Measurements from ENCODE around the gene RSKR.
"Not testable (repeated sequence)": the region's sequence is repeated elsewhere in the genome, so short reads cannot be mapped to it uniquely, and the experiment has no call there.

RSKR gene

GRCh38 chr17:28634206-28634865, 20.4 kb upstream of the RSKR start:
- in situ Hi-C loops (cut with HindIII; ENCODE audit: low pct_ligation_motif_present, low pct_unique_long_range_greater_than_20kb, low sequenced_read_pairs): no loop called here
- no peak for DNase-seq

GRCh38 chr17:28626818-28627217, 12.8 kb upstream of the RSKR start:
- in situ Hi-C loops (cut with HindIII; ENCODE audit: low pct_ligation_motif_present, low pct_unique_long_range_greater_than_20kb, low sequenced_read_pairs): no loop called here
- DNase-seq: no peak

DNA sequence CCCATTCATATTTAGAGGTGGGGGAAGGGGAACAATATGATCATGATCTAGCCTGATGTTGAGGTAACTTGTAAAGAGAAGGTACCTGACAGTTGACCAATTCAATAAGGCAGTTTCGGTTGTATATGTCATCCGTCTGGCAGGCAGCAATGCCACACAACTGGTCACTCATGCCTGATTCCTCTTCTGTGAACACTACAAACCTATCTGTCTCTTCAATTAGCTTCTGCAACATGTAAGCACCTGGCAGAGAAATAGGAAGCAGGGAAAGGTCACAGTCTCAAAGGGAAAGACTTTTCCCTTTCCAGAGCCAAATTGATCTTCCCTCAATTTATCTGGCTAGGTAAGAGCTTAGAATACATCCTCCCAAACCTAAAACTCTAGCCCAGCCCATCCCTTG, 10.2 kb upstream of the RSKR start:
- no peak for DNase-seq
- in situ Hi-C loops (cut with HindIII; ENCODE audit: low pct_ligation_motif_present, low pct_unique_long_range_greater_than_20kb, low sequenced_read_pairs): no loop called here

- no peak for DNase-seq
- in situ Hi-C loops (cut with HindIII; ENCODE audit: low pct_ligation_motif_present, low pct_unique_long_range_greater_than_20kb, low sequenced_read_pairs): no loop called here
Measured at GRCh38 chr17:28623696-28624095, 9.7 kb upstream of the RSKR start.

DNA sequence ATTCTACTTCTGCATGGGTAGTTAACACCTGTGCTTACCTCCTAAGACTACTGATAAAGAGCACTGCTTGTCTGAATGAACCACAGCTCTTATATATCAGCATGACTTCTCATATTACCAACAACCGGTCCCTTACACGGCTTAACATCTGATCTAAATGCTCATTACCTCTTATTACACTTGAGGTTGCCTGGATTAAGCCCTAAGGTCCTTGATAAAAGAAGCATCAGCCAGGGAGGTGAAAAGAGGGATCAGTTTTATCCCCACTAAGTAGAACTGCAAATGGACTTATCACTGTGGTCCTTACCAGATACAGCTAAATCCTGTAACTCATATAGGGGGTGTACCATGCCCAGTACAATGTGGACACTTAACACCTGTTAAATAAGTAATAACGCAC, 8.2 kb upstream of the RSKR start:
- in situ Hi-C loops (cut with HindIII; ENCODE audit: low pct_ligation_motif_present, low pct_unique_long_range_greater_than_20kb, low sequenced_read_pairs): no loop called here
- DNase-seq: no peak

DNA sequence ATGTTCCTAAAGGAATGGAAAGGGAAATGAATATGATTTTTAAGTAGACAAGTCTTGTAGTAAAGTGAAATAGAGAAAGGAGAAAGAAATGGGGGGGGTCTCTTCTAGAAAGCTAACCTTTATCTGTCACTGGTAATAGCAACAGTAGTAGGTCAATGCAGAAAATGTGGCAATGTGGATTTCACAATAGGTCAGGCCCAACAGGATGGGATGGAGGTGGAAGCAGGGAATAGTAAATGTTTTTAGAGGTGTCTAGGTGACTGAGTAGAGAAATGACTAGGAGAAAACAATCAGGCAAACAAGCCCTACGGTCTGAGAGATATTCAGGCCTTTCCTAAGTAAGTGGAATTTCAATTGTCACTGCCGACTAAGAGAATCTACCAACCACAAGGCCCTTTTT, 6.0 kb upstream of the RSKR start:
- DNase-seq: no peak
- in situ Hi-C loops (cut with HindIII; ENCODE audit: low pct_ligation_motif_present, low pct_unique_long_range_greater_than_20kb, low sequenced_read_pairs): no loop called here

DNA sequence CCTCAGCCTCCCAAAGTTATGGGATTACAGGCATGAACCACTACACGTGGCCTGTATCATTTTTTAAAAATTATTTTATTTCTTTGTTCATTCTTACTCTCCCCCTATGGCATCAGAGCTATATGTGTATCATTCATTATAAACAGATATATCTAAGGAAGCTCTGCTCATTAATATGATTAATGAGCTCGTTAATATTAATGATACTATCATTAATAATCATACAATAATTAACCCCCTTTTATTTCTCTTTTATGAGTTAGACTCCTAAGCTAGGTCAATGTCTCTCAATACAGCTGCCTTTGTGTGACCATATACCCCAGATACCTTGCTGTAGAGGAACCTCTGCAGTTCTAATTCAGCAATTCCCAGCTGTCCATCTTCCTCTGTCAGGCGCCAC, 4.5 kb upstream of the RSKR start:
- in situ Hi-C loops (cut with HindIII; ENCODE audit: low pct_ligation_motif_present, low pct_unique_long_range_greater_than_20kb, low sequenced_read_pairs): no loop called here
- no peak for DNase-seq

DNA sequence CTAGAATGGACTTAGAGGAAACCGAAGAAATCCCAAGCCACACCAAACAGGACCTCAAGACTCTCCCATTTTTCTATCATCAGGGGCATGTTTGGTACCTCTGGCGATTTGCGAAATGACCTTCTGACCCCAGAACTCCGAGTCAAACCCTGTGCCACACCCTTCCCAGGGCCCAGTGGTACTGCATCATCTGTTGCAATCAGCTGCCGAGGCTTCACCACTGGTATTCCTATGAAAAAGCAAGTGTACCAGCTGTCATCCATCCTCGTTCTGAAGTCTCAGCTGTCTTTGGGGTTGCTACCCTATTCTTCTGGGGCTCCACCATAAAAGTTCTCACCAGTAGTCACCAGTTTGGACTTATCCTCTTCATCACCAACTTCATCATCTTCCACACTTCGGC, 2.3 kb upstream of the RSKR start:
- no peak for DNase-seq
- in situ Hi-C loops (cut with HindIII; ENCODE audit: low pct_ligation_motif_present, low pct_unique_long_range_greater_than_20kb, low sequenced_read_pairs): no loop called here

DNA sequence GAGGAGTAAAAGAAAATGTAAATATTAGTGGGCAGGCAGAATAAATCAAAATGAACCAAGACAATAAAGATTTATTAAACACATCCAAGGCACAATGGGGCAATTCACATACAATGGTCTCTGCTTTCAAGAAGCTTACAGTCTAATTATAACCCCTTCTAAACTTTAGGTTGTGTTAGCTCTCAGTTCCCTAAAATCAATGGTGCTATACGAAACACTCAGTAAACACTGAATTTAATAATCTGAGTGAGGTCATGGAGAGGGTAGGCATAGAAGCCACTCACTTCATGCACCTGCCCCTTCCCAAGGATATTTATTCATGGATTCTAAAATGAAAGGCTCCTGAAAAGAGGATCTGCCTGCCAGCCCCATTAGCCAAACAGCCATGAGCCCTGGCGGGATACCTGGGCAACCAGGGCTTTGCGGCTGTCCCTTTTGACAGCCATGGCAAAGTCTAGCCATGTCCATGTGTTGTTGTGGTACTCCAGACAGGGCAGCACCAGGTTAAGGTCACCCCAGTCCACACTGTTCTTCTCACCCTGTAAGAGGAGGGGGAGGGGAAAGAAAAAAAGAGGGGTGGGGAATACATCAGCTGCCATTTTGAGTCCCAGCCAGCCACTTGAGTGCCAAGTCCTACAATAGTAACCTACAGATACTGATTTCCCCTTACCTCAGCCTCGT, 1.4 kb upstream of the RSKR start:
- DNase-seq: no peak
- in situ Hi-C loops (cut with HindIII; ENCODE audit: low pct_ligation_motif_present, low pct_unique_long_range_greater_than_20kb, low sequenced_read_pairs): no loop called here

DNA sequence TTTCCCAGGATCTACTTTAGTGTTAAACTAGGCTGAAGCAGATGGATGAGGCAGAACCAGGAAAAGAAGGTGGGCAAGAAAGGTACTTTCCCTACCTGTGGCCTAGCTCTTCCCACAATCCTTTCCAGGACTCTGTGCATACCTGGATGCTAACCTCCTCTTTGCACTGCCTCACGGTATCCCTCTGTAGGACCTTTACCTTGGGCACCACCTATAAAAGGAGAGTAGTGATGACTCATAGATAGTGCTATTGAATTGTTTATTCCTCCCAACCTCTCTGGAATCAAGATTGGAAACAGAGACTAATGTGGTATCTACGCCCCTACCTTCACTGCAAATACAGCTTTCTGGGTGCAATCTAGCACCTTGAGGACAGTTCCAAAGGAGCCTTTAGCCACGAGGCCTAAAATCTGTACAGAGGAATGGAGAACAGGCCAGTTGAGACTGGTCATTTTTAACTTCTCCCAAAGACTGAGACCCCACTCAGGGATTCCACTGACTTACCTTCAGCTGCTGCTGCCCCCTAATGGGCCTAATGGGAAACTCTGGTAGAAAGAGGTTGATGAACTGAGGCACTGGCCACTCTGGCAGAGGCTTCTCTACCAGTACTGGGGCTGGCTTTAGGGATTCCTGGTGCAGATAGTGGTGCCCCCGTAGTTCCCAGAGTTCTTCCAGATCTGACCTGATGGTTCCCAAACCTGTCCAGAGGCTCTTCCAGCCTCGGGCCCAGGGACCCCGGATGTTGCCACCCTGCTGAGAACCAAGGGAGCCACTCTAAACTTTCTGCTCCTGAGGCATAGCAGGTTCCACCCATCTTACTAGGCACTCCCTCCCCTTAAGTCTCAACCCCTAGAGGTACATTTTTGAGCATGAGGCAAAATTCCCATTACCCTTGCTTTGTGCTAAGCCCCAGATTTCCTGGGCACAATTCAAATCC, 781 bp downstream of the RSKR start:
- in situ Hi-C loops (cut with HindIII; ENCODE audit: low pct_ligation_motif_present, low pct_unique_long_range_greater_than_20kb, low sequenced_read_pairs): no loop called here
- DNase-seq: peak; percentile 54

DNA sequence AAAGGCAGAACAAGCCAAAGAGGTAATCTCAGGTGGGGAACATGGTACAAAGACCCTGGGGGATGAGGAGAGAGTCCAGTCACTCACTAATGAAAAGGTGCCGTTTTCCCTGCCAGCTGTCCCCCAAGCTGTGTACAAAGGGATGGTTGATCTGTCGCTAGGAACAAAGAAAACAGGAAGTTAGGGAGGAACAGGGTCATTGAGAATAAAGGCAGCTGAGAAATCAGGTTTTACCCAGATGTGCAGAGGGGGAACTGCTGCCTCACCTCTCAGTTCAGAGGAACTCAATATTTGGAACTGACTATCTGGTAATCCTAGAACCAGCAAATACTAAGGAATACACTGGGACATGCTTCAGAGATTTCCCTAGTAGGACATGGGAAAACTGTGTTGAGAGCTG, 1.5 kb downstream of the RSKR start:
- in situ Hi-C loops (cut with HindIII; ENCODE audit: low pct_ligation_motif_present, low pct_unique_long_range_greater_than_20kb, low sequenced_read_pairs): no loop called here
- DNase-seq: no peak

- no peak for DNase-seq
- in situ Hi-C loops (cut with HindIII; ENCODE audit: low pct_ligation_motif_present, low pct_unique_long_range_greater_than_20kb, low sequenced_read_pairs): no loop called here
Measured at GRCh38 chr17:28610376-28610775, 3.6 kb downstream of the RSKR start.

DNA sequence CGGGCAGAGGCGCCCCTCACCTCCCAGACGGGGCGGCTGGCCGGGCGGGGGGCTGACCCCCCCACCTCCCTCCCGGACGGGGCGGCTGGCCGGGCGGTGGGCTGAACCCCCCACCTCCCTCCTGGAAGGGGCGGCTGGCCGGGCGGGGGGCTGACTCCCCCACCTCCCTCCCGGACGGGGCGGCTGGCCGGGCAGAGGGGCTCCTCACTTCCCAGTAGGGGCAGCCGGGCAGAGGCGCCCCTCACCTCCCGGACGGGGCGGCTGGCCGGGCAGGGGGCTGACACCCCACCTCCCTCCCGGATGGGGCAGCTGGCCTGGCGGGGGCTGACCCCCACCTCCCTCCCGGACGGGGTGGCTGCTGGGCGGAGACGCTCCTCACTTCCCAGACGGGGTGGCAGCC, 10.0 kb downstream of the RSKR start:
- in situ Hi-C loops (cut with HindIII; ENCODE audit: low pct_ligation_motif_present, low pct_unique_long_range_greater_than_20kb, low sequenced_read_pairs); DNase-seq: not testable (repeated sequence)

DNA sequence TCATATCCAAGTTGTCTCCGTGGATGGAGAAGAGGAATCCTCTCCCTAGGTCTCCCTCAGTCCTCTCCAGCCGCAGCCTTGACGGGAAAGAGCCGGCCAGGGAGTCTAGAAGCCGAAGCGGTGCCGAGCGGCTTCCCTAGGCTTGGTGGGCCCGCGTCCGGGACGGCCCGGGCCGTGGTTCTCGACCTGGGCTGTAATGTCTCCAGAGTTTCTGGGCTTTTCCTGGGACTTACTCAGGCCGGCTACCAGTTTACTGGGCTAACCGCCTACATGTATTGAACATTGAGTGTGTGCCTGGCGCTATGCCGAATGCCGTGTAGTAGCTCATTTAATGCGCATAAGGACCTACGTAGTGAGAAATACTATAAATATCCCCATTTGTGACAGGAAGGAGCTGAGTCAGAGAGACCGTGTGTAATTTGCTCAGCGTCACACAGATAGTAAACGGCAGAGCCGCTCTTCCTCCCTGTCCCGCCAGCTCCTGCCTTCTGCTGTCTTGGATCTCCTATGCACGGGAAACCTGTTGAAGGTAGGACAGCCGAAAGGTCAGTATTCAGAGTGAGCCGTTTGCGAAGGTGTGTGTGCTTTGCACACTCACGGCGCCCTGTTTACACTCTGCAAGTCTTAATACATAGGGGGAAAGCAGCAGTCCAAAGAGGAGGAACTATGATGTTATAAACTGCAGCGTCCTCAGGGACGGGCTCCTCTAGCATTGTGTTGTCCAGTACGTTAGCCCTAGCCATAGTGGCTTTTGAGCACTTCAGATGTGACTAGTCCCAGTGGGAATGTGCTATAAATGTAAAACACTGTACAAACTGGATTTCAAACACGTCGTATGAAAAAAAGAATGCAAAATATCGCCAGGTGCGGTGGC, 14.4 kb downstream of the RSKR start:
- in situ Hi-C loops (cut with HindIII; ENCODE audit: low pct_ligation_motif_present, low pct_unique_long_range_greater_than_20kb, low sequenced_read_pairs): no loop called here
- peak; percentile 87 for DNase-seq

- peak; percentile 96 for DNase-seq
- in situ Hi-C loops (cut with HindIII; ENCODE audit: low pct_ligation_motif_present, low pct_unique_long_range_greater_than_20kb, low sequenced_read_pairs): no loop called here
Measured at GRCh38 chr17:28598799-28599310, 15.1 kb downstream of the RSKR start, which contains the start of gene SPAG5. Gene SPAG5 (minus strand): TSS chr17:28599025. CDS start chr17:28598946, 79 bp downstream.

DNA sequence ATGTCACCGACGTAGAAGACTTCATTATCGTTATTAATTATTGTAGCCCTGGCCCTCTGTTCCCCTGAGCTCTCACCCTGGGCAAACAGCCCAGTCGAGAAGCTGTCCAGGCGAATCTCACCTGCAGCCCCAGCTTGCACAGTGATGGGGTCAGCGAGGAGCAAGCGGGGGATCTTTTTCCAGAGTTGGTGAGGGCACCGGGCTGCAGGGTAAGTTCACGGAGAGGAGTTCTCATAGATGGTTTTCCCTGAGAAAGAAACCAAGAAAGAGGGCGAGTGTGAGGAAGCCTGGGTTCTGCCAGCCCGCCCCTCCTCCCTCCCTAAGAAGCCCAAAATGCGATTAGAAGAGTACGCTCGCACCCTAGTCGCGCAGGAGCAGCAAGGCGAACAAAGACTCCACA, 15.6 kb downstream of the RSKR start:
- no peak for DNase-seq

DNA sequence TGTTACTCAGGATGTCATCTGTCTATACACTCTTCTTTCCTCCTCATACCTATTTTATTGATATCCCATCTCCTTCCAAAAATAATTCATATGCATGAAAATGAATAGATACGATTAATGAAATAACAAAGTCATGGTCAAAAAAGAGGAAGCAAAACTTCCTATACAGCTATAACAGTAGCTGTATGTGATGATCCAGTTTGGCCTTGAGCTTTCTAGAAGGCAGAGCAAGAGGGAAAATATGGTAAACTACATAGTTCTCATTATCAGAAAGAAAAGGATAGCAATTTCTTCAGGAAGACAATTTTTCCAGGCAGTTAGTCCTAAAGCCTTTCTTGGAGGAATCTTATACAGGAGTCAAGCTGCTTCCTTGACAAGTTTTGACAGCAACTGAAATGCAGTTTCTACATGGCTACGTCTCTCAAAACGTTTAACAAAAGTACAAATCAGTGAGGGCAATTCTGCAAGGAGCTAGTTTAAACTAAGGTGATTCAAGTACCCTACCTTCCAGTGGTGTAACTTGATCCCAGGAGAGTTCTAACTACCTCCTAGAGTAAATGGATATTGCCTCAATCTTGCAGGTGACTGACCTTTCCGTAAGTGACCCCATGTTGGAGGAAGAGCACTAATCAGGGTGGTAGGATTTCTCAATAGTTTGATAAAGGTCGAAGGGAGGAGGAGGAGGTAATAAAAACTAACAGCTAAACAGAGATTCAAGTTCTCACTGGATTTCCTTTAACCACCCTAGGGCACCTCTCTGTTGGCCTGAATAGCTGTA, 16.2 kb downstream of the RSKR start:
- DNase-seq: no peak
- in situ Hi-C loops (cut with HindIII; ENCODE audit: low pct_ligation_motif_present, low pct_unique_long_range_greater_than_20kb, low sequenced_read_pairs): no loop called here

More for the DNA sequence above, 15.6 kb downstream of the RSKR start:
- in situ Hi-C loops (cut with HindIII; ENCODE audit: low pct_ligation_motif_present, low pct_unique_long_range_greater_than_20kb, low sequenced_read_pairs): no loop called here

DNA sequence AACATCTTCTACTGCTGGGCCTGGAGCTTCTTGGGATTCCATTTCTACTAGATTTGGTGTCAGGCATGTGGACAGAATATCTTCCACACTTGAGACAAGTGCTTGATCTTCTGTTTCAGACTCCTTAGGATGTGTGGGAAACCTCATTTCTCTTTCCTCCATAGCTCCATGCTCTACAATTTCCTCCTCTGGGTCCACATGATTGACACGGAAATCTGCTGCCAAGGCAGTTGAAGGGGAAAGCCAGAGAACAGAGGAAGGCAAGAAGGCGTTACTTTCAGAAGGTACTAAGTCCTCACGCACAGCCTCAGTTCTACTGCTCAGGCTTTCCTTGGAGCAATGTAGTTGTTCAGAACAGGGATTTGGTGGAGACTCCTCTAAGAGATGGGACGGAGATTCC, 21.7 kb downstream of the RSKR start:
- DNase-seq: no peak
- in situ Hi-C loops (cut with HindIII; ENCODE audit: low pct_ligation_motif_present, low pct_unique_long_range_greater_than_20kb, low sequenced_read_pairs): no loop called here

Measured in ACHN (cell line).